Urothelium cell line (cell line): Measurements from ENCODE around the gene C2CD5.
"Not testable (repeated sequence)": the region's sequence is repeated elsewhere in the genome, so short reads cannot be mapped to it uniquely, and the experiment has no call there.

Experiments used
- DNase-seq: peaks from one replicate; pipeline ENCODE4 v3.0.0; 2011; ENCODE audit warnings: low spot score, mixed read lengths
- FAIRE-seq: peaks from 2 replicates; lab custom pipeline; 2011; peaks lifted over from hg19 to GRCh38; lab: Jason Lieb, UNC

C2CD5 gene

DNA sequence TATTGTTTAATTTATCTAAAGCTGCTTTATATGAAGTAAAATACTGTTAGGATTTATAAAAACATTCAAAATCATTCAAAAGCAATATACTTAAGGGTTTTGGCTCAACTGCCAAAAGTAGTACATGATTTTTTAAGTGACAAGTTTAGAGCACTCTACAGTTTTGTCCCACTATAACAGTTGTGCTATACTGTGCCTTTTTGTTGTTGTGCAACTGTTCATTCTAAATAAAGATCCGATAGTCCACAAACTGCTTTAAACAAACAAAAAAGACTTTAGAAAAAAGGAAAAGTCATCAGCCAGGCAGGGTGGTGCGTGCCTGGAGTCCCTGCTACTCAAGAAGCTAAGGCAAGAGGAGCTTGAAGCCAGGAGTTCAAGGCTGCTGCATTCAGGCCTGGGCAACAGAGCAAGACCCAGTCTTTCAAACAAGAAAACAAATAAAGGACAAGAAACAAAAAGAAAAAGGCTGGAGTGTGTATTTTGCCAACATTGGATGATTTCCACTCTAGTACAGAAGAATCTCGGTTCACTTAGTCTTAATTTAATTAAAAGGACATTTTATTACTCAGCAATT lies 7.3 kb downstream of the C2CD5 start:
- DNase-seq (no peak), FAIRE-seq (no peak)

DNA sequence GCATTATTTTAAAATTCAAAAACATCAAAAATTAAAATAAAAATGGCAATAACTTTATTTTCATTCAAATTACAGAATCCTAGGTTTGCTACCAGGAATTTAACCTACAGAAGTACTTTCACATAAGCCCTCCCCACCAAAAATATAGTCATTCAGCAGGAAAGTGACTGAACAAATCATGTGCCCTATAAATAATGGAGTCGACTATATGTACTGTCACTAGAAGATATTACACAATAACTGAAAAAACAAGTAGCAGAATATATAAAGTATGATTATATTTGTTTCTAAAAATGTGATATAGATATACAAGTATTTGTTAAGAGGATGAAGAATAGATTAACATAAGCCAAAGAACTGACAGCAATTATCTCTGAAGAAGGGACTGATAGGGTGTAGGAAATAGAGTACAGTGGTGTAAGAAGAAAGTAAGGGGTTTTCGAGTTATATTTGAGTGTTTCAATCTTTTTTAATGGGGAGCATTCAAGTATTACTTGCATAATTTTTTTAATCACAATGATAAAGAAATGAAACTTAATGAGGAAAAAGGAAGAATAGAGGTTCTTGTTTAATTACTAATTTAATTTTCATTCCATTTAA lies 7.9 kb downstream of the C2CD5 start:
- DNase-seq, result no peak
- FAIRE-seq, result no peak

DNA sequence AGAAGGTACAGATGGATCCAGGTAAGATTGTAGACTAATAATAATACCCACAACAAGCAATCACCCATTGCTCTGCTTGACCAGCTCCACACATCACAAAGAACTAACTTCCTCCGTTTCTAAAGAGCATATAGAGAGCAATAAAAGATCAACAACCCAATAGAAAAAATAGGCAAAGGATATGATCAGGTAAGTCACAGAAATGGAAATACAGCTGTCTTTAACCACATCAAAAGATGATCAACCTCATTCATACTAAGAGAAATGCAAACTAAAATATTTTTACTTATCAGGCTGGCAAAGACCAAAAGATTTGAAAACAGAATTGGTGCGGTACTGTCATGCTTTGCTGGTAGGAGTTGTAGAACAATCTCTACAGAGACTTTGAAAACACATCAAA lies 8.9 kb downstream of the C2CD5 start:
- DNase-seq (no peak), FAIRE-seq (no peak)

DNA sequence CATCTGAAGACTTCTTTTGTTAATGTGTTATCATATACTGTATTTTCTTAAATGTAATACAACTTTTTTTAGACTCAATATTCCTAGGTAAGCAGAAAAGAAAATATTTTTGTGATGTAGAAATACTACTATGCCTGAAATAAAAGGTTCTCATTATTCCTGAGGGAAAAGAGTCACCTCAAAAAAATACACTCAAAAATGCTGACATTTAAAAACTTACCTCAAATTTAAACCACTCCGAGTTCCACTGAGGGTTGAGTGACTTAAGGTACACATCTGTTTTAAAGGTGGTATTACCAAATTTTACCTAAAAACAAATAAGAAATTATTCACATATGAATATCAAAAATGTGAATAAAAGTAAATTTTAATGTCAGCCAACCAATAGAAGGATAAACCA lies 9.3 kb downstream of the C2CD5 start:
- FAIRE-seq (no peak), DNase-seq (no peak)

DNA sequence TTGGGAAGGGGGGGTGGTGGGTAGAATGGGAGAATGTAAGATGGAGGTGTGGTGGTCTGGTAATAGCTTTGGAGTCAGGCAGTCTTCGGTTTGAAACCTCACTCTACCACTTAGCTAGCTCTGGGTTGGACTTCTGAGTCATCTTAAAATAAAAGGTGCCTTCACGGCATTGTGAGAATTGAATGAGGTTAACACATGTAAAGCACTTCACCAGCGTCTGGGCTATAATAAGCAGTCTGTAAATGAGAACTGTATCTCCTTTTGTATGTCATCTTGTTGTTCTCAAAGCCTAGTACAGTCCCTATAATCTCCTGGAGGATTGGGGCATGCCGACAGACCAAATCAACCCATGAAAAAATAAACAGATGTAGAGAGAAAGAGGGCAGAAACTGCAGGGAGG lies 11.2 kb downstream of the C2CD5 start:
- no peak for FAIRE-seq
- no peak for DNase-seq

DNA sequence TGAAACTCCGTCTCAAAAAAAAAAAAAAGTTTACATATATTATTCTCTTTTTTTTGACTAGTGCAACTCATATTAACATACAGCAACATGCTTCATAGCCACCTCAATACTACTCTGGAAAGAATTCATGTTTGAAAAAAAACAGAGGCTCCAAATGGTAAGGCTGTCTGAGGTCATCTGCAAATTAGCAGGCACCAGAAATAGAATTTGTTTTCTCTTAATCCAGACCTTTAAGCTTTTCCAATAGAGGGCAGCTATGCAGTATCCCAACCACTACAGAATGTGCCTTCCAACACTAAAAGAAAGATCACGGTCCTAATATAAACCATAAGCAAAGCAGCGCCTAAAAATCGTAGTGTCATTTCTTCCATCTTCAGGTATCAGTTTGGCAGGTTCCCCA lies 12.0 kb downstream of the C2CD5 start:
- no peak for DNase-seq
- no peak for FAIRE-seq

DNA sequence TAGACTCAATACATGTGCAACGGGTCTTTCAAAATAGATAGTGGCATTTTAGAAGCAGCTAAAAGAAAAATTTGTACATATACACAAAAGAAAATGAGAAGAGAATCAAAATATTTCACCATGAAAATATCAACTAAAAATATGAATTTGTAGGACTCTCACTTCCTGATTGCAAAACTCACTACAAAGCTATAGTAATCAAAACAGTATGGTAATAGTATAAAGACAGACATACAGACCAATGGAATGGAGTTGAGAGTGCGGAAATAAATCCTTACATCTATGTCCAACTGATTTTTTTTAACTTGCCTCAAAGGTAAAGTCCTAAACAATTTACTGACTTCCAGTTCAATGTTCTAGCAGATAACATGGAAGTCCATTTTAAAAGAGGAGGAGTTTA lies 13.1 kb downstream of the C2CD5 start:
- FAIRE-seq (no peak), DNase-seq (no peak)

DNA sequence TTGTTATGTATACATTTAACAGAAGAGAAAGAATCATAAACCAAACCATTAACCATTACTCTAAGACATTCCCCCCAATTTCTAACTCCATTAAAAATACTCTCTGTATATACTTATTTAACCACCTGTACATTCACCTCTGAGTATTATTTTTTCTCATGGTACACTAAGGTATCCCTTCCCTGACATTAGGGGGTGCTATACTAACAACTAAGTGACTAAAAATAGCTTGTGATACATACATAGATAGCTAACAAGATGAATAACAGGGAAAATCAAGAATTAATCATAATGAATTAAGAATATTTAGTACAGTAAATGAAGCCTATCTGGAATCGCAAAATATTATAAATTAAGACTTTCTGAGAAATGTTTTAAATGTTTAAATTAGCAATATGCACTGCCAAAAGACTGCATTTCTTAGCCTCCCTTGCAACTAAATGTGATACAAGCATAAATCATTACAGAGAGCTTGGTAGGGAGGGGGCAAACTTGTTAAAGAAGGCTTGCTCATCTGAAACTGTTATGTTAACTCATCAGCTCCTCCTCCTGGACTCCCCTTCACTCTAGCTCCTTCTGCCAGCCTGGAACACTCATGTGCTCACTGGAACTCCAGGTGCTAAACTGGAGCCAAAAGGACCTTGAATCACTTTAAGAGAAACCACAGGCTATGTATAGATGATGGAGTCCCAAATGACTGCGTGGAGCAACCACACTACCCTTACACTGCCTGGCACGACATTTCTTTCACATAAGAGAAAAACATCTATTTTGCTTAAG lies 14.9 kb downstream of the C2CD5 start:
- DNase-seq (no peak), FAIRE-seq (no peak)

DNA sequence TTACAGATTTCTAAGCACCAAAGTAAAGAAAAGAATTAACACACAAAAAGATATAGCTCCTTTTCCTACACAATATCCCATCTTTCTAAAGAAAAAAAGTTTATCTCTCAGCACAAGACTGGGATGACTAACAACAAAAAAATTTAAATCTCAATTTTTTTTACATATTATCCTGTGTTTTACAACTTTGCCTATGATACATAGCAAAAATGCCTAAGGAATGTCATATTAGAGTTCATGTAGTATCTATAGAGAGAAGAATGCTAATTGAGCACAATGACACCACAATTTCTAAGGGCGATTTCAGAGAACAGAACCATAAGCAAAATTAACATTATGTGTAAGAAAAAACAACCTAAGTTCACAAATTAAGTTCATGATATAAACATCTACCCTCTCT lies 16.3 kb downstream of the C2CD5 start:
- DNase-seq, result no peak
- FAIRE-seq, result no peak

DNA sequence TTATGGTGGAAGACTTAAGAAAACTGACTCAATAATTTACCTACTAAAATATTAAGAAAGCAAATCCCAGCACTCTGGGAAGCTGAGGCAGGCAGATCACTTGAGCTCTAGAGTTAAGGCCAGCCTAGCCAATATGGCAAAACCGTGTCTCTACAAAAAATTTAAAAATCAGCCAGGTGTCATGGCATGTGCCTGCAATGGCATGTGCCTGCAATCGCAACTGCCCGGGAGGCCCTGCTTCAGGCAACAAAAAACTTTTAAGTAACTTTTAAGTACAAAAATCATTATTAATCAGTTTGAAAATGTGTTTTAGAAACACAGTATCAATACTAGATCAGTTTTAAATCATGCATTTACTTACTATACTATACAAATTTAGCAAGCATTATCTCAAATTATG lies 17.5 kb downstream of the C2CD5 start:
- no peak for DNase-seq
- FAIRE-seq, result no peak

DNA sequence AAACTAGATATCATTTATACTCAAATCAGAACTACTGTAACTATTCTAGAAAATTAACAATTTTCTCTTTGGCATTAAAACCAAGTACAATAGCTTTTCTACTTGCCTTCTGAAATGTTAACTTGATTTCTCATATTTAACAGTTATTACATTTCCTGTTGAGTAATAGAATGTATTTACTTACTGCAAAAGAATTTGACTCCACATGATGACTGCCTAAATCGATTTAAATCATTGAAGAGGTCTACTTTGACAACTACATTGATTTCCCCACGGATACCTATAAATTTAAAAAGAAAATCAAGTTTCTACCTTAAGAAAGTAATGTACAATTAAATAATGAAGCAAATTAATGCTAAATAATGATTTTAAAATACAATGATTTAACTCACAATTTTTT lies 18.9 kb downstream of the C2CD5 start:
- FAIRE-seq (no peak), DNase-seq (no peak)

DNA sequence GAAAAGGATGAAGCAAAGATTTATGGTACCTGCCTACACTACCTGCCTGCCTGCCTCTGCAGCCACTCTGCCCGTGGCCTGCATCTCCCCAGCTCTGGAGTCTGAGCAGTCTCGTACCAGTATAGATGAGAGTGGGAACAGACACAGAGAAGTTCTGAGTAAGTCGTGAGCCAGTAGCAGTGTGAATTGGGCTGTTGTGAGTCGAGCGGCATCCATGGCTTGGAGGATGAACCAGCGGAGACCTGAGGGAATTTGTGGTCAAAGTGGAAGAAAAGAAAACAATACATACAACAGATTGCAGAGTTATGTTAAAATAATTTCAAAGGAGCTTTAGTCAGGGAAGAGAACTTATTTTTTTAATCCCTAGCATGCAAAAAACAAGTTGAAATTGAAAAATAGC lies 25.3 kb downstream of the C2CD5 start:
- DNase-seq, result no peak
- no peak for FAIRE-seq

DNA sequence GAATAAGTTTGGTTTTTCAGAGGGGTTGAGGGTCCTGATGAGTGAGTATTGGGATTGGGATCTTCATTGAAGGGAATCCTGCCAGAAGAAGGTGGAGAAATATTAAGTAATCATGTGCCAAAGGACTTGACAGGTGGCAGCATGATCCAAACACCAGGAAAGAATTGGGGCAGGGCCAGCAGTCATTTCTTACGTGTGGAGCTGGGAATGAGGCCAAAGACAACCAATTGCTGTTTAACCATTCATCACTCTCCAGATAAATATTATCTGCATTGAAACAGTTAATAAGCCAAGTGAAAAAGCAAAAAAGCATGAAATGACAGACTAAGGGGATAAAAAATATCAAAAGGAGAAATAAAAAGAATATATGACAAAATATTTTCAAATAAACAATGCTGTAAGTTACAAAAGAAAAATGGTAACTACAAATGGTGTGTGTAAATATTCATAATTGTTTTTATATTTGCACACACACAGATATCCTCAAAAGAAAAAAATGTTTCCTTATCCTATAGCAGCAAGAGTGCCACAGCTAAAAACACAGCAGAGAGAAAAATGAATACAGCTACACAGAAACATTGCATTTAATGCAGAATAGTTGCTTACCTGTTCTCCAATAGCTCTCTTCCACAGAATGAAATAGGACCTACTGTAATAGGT lies 26.2 kb downstream of the C2CD5 start:
- FAIRE-seq, result no peak
- no peak for DNase-seq

DNA sequence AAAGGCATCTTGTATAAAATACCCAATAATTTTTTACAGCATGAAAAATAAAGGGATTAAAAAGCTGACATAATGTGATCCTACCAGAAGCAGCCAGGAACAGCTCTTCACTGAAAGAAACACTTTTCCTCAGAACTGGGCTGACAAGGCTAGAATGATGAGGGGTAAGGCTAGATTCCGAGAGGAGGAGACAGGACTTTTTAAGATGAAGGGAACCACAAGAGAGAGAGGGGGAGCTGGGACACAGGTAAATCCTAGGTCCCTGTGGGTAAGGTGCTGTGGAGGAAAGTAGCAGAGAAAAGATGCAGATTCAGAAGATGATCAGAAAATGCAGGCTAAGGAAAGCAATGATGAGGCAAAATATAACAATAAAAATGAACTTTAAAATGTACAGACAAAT lies 29.5 kb downstream of the C2CD5 start:
- DNase-seq (no peak), FAIRE-seq (no peak)

DNA sequence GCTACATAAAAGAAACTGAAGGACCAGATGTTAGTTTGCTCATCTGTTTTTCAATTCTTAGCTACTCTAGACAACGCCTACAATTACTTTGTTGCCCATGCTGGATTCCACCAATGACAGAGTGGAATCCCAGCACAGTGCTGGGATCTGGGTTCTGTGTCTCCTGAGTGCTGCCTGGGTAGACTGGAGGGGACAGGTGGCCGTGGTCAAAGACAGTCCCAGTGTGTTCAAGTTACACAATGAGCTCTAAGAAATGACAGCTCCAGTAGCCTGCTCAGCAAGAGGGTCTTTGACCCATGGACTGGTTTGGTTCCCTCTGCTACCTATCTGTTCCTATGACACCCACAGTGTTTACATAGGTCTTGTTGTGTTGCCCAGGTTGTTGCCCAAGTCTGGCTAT lies 38.5 kb downstream of the C2CD5 start:
- FAIRE-seq (no peak), DNase-seq (no peak)

DNA sequence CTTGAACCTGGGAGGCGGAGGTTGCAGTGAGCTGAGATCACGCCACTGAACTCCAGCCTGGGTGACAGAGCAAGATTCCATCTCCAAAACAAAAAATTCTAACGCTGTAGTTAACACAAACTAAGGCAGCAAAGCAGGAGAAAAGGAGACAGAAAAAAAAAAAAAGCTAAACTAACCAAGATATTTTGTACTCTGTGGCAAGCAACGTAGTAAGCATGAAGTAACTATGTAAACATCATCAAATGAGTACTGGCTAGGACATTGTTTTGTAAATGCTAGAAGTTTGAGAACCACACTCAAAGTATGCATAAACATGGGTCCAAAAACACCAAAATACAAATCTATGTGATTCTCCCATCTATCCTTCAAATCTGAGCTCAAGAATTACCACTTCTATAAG lies 44.2 kb downstream of the C2CD5 start:
- no peak for FAIRE-seq
- DNase-seq, result no peak

DNA sequence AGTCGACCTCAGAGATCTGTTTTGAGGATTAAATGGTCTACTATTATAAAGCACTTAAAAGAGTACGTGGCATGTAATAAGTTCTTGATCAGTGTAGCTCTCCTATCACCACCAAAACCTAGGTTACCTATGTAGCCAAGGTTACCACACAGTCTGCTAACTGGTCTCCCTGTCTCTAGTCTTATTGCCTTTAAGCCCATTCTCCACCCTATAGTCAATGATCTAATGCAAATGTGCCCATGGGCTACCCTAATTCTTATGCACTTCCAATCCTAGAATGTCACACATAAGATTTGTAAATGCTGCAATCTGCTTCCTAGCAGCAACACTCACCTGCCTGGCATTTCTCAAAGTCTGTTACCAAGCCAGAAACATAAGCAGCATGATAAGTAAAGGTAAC lies 44.9 kb downstream of the C2CD5 start:
- FAIRE-seq (no peak), DNase-seq (no peak)

DNA sequence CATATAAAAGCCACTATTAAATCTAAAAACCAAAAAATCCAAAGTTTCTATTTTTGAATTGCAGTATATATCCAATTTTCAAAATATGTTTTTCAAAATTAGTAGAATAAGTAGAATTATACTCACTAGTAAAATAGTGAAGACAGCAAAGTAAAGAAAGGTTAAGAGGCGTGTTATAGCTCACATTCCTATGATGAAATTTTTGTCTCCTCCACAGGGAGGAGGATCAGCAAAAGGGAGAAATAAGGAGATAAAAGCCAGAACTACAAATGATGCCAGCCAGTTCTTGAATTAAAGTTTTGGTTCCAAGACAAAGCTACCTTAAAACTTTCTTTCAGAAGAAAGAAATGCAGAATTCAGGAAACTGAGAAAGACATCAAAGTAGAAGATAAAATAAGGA lies 50.0 kb downstream of the C2CD5 start:
- no peak for FAIRE-seq
- DNase-seq, result no peak

DNA sequence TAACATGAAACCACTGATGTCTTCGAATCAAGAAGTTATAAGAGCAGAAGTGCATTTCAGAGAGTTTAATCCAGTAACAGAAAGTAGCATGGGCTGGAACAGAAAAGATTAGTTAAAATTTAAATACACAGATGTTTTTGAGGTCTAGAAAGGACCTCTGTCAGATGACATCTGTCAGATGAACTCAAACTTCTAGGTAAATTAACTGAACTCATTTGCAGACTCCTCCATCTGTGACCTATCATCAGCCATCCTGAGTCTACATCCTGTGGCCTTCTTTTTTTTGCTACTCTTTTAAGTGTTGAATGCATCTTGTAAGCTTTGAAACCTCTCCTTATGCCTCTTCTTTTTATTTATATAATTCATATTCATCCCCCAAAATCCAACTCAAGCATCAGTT lies 53.3 kb downstream of the C2CD5 start:
- DNase-seq (no peak), FAIRE-seq (no peak)

DNA sequence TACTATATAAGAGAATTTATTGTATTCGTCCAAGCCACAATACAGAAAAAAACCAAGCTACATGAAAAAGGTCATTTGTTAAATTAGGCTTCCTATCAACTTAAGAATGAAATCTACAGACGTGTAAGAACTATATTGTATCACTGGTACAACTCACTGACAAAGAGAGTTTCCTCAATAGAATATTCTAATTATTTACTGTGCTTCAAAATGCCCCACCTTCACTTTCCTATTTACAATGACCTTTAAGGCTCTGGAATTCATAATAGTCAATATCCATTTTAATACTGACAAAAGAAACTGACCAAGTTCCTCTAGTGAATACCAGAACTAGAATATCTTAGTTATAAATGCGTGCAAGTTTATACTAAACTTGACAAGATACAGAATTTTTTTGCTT lies 55.9 kb downstream of the C2CD5 start:
- no peak for FAIRE-seq
- DNase-seq, result no peak

DNA sequence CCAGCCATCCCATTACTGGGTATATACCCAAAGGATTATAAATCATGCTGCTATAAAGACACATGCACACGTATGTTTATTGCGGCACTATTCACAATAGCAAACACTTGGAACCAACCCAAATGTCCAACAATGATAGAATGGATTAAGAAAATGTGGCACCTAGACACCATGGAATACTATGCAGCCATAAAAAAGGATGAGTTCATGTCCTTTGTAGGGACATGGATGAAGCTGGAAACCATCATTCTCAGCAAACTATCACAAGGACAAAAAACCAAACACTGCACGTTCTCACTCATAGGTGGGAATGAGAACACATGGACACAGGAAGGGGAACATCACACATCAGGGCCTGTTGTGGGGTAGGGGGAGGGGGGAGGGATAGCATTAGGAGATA lies 56.7 kb downstream of the C2CD5 start:
- FAIRE-seq, DNase-seq: not testable (repeated sequence)

DNA sequence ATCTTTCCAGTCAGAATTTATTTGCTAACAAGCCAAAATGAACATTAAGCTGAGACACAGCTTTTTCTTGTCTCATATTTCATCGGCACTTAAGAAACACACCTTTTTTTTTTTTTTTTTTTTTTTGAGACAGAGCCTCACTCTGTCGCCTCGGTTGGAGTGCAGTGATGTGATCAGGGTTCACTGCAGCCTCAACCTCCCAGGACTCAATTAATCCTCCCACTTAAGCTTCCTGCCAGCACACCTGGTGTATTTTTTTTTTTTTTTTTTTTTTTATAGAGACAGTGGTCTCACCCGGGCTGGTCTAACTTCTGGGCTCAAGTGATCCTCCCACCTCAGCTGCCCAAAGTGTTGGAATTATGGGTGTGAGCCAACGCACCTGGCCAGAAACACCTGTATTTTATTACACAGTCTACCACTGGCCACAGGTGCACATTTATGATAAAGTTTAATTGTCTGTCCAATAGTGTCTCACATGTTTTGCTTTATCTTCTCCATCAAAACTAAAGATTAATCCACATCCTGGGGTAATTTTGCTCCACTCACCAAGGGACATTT lies 62.7 kb downstream of the C2CD5 start:
- FAIRE-seq (no peak), DNase-seq (no peak)
